Fibroblast of skin of abdomen (primary cell): ENCODE measurements around the gene ELP1.
A peak's percentile ranks its signal among the peaks of the same experiment; 100 is the strongest.
"Not testable (repeated sequence)": the region's sequence is repeated elsewhere in the genome, so short reads cannot be mapped to it uniquely, and the experiment has no call there.

Source experiments
- DNase-seq: peaks from one replicate; pipeline ENCODE4 v3.0.0-alpha.2; 2013

ELP1 gene

GRCh38 chr9:108921200-108921599, 12.7 kb downstream of the ELP1 start:
- DNase-seq = no peak

DNA sequence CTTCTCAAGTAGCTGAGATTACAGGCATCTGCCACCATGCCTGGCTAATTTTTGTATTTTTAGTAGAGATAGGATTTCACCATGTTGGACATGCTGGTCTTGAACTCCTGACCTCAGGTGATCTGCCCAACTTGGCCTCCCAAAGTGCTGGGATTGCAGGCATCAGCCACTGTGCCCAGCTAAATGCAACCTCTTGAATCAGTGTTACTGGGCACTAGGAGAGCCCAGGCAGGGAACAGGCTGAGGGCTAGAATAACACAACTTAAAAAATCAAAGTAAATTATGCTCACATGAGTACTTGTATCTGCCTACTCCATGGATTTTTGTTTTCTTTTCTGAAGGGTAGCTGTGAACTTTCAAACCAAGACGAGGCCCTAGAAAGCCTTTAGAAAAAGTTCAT, 13.5 kb downstream of the ELP1 start:
- not testable (repeated sequence) for DNase-seq

GRCh38 chr9:108919517-108919916, 14.4 kb downstream of the ELP1 start:
- no peak for DNase-seq

- peak; percentile 5 for DNase-seq
Observed at GRCh38 chr9:108913391-108913790, 20.5 kb downstream of the ELP1 start.

GRCh38 chr9:108911820-108912219, 22.1 kb downstream of the ELP1 start:
- no peak for DNase-seq

DNA sequence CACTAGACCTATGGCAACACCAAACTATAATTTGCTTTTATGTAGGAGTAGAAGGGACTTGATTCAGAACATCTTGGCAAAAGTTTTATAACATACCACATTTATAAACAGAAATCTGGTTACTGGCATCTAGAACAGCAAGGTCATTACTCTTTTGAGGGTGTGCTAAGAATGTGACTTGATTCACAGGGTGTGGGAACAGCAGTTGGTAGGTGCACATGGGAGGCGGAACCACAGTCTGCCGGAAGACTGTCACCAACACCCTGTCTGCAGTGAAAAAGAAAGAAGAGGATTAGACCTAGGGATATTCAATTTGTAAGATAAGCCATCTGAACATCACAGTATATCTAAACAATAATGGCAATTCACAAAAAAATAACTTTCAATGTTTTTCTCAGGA, 23.0 kb downstream of the ELP1 start:
- no peak for DNase-seq

DNA sequence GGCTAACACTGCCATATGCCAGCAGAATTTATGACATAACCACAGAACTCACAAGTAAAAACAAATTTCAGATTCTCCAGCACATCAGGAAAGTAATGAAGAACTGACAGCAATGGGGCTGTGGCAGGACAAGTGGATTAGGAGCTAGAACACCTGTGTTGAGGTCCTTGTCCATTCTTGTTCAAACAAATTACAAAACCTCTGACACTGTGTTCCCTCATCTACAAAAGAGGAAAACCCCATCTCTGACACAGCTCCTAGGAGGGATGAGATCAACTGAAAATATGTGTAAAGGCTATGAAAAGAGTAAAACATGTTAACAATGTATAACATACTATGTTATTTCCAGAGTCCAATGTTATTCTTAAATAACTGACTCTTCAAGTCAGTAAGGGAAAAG, 23.5 kb downstream of the ELP1 start:
- DNase-seq = no peak

DNA sequence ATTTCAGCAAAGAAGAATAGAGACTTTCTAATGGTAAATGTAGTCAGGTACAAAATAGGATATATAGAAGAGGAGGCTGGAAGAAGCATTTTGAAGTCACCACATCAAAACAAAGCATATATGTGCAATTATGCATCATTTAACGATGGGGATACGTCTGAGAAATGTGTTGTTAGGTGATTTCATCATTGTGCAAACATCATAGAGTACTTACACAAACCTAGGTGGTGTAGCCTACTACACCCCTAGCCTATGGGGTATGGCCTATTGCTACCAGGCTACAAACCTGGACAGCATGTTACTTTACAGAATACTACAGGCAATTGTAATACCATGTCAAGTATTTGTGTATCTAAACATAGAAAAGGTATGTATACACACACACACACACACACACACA, 28.4 kb downstream of the ELP1 start:
- DNase-seq = no peak

GRCh38 chr9:108904161-108904560, 29.8 kb downstream of the ELP1 start:
- DNase-seq = no peak

DNA sequence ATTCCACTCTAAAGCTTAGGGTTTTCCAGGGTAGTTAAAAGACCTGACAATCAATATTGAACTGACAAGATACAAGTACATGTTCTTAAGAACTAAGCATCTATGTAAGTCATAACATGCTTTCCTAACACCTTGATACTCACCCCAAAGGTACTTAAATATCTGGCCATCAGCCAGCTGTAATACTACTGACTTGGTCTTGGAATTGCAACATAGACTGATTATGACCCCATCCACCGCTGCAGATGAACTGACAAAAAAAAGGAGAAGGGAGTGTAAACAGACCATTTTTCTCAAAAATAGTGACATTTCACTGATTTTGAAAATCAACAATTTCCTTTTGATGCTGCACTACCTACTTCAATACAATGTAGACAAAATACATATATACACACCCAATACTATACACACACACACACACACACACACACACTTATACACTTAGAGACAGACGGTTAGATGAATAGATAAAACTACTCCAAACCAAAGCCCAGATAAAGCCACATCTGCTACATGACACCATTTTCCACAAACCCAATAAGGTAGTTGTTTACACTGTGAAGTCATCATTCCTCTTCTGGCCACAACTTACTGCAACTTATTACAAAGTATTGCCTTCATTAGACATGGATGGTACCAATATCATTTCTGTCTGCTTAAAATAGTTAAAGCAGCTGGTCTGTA, 30.4 kb downstream of the ELP1 start:
- DNase-seq = no peak

DNA sequence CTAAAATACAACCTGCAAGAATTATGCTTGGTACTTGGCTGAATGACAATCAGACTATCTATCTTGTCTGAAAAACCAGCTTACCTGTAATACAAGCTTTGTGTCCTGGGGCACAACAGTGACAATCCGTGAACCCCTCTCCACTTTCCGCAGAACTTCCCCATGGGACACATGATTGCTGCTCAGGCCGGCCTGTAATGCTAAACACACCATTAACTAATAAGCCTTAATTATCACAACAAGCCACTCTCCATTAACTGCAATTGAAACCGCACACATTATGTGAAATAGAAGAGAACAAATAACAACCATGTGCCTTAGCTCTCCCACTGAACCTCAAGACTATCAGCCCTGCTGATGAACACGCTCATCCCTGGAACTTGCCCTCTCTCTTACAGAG, 33.7 kb downstream of the ELP1 start:
- DNase-seq = no peak

DNA sequence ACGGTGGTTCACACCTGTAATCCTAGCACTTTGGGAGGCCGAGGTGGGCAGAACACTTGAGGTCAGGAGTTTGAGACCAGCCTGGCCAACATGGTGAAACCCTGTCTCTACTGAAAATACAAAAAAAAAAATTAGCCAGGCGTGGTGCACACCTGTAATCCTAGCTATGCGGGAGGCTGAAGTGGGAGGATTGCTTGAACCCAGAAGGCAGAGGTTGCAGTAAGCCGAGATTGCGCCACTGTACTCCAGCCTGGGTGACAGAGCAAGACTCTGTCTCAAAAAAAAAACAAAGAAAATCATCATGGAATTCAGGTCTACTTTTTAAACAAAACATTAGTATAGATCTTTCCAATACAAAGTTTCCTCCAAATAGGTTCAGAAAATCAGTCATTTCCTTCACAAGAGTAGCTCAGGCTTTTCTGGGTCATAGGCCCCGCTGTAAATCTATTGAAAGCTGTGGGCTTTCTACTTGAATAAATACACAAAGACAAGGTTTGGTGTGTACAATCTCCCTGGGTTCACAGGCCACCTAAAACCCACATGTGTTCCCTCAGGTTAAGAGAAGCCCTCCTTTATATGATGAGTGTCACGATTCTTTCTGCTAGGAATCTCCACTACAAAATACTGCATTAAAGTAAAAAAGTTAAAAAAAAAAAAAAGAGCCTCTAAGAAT, 34.8 kb downstream of the ELP1 start:
- DNase-seq = not testable (repeated sequence)

DNA sequence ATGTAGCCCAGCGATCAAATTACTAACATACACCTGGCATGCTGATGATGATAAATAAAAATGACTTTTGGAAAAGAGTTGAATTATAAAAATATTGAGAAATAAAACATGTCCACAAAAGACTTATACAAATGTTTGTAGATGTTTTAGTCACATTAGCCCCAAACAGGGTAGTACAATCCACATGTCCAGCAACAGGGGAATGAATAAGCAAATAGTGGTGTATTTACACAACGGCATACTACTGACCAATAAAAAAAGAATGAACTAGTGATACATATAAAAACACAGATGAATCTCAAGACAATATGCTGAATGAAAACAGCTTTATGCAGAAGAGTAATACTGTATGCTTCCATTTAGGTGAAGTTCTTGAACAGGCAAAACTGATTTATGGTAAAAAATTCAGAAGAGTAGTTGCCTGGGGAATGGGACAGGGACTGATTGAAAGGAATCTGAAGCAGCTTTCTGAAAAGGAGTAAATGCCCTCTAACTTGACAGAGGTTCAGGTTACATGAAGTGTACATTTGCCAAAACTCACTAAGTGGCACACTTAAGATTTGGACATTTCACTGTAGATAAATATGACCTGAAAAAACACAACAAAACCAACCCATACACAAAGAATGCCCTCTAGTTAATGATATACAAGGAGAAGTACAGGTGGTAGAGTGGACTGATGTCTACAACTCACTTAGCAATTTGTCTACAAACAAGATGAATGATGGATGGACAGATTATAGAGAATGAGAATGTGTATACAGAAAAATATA, 36.4 kb downstream of the ELP1 start:
- no peak for DNase-seq

DNA sequence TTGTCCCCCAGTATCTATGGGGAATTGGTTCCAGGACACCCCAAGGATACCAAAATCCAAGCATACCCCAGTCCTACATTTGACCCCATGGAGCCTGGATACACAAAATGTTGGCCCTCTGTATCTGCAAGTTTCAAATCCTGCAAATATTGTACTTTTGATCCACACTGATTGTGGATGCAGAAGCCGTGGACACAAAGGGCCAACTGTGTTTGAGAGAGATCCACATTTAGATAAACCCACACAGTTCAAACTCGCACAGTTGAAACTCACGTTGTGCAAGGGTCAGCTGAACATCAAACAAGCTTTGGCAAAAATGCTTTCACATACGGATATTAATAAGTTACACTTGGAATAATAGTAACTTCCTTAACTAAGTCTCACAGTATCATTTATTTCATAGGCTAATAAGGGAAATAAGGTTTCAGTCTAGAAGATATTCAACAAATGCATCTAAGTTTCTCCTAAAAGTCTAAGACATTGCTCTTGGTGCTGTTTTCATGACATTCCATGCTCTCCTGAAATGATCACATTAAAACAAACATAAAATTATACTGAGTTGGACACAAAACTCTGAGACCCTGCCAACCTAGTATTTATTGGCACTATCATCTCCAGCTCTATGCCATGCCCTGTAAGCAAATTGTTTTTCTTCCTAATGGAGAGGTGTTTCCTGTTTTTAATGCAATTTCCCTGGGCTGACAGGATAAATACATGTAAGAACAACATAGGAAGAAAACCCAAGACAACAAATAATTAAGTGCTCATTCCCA, 39.5 kb downstream of the ELP1 start:
- DNase-seq = no peak

- peak; percentile 34 for DNase-seq
Observed at GRCh38 chr9:108889649-108890067, 44.3 kb downstream of the ELP1 start.

GRCh38 chr9:108886594-108887271, 47.2 kb downstream of the ELP1 start:
- DNase-seq = not testable (repeated sequence)

GRCh38 chr9:108885643-108886348, 48.1 kb downstream of the ELP1 start:
- peak; percentile 72 for DNase-seq

- DNase-seq = no peak
Observed at GRCh38 chr9:108884701-108885100, 49.2 kb downstream of the ELP1 start.

GRCh38 chr9:108883085-108883484, 50.8 kb downstream of the ELP1 start:
- DNase-seq = no peak

DNA sequence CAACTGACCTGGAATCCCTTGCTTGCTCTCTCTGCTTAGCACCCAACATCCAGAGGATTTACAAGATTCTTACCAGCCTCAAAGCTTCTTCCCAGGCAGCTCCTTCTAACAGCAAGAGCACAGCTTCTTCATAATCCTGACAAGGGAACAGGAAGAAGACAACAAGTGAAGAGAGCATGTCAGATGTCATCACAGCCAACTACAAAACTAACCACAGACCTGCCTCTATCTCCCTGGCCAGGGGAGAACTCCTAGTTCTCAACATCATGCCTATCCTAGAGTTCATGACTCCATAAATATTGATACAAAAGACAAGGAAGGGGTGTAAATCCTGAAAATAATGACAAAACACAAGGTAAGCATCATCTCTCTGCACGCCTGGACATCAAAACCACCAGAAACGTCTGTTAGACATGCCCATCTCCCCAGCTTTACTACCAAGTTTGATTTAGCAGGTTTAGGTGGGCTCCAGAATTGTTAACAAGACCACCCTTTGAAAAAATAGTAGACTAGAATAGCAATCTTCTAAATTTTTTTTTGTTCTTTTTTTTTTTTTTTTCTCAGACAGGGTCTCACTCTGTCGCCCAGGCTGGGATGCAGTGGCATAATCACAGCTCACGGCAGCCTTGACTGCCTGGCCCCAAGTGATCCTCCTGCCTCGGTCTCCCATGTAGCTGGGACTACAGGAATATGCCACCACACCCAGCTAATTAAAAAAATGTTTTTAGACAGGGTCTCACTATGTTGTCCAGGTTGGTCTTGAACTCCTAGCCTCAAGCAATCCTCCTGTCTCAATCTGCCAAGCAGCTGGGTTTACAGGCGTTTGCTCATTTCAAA, 51.7 kb downstream of the ELP1 start:
- no peak for DNase-seq
